HG02973 (cell line): ENCODE data around the gene TRIM33.
"Not testable (repeated sequence)": the region's sequence is repeated elsewhere in the genome, so short reads cannot be mapped to it uniquely, and the experiment has no call there.

ENCODE experiments used
- ATAC-seq: cut with Tn5 transposase; IDR thresholded peaks from one replicate; pipeline ENCODE4 v1.9.1; 2021; ENCODE audit warnings: moderate library complexity; ENCODE audit not compliant: unreplicated experiment

The TRIM33 gene

DNA sequence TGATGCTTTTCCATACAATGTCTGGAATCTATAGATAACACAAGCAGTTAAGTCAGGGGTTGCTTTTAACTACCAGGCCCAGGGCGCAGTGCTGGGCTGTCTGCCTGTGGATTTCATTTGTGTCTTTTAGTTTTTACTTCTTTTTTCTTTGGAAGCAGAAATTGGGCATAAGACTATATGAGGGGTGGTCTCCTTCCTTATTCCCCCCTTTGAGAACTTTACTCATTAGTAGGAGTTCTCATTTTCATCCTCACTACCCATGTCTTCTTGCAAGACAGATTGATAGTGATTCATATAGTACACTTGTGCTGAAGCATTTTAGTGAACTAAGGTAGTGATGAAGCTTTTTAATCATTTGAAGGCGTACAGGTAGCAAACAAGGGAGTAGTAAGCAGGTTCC, 147.8 kb downstream of the TRIM33 start:
- not testable (repeated sequence) for ATAC-seq

DNA sequence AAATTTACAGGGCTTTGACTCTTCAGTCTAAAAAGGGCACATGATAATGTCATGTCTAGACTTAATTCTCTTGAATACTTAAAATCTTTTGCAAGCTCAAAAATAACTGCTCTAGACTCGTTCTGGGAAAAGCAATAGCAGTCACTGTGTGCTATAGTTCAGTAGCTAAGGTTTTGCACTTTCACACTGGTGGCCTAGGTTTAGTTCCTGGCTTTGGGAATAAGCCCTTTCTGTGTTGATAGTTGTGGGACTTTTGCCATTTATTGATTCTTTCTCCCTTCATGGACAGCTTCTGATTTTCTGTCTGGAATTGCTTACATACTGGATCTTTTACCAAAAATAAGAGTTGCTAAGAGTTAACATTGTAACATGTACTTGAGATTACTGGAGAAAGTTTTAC, 151.2 kb downstream of the TRIM33 start:
- ATAC-seq, result no peak

DNA sequence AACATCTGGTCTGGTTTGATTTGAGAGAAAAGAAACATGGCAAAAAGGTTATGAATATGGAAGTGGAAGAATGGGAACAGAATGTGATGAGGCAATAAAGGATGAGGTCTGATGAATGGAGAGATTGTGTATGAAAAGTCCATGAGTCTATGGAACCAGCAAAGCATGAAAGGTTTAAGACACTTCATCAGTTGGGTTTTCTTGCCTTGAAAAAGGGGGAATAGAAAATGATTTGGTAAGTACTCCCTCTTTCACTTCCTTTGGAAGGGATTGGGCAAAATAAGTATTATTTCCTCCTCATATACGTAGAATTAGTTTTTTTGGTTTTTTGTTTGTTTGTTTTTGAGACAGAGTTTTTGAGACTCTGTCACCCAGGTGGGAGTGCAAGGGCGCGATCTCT, 155.8 kb downstream of the TRIM33 start:
- no peak for ATAC-seq

DNA sequence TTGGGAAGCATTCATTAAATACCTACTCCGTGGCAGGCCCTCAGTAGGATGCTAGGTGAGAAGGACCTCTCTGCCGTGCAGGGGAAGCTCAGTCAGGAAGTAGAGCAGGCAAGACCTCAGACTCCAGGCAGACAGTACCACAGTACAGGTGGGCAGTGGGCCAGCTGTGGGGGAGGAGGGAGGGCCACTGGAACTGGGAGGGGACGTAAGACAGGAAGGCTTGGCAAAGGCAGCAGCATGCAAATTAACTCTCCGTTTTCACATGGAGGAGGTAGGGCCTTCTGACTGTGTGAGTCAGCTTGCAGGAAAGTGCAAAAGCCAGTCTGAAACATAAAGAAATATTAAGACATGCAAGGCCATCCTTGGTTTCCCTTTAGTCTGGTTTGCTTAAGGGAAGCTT, 157.7 kb downstream of the TRIM33 start:
- no peak for ATAC-seq

DNA sequence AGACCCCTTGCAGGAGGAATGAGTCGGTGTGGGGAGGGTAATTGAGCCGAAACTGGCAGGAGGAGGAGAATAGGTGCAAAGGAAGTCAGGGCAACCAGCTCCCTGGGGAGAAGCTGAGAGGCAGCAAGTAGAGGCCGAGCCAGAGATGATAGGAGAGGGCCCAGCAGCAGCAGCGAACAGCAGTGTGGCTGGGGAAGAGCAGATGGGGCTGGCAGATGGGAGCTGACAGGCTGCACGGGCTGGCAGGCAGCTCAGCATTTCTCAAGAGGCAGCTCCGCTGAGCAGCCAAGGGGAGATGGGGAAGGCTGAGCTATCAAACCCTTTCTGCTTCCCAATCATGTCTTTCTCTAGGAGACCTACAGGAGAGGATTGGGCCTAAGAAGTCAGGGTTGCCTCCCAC, 158.2 kb downstream of the TRIM33 start:
- ATAC-seq, result no peak

DNA sequence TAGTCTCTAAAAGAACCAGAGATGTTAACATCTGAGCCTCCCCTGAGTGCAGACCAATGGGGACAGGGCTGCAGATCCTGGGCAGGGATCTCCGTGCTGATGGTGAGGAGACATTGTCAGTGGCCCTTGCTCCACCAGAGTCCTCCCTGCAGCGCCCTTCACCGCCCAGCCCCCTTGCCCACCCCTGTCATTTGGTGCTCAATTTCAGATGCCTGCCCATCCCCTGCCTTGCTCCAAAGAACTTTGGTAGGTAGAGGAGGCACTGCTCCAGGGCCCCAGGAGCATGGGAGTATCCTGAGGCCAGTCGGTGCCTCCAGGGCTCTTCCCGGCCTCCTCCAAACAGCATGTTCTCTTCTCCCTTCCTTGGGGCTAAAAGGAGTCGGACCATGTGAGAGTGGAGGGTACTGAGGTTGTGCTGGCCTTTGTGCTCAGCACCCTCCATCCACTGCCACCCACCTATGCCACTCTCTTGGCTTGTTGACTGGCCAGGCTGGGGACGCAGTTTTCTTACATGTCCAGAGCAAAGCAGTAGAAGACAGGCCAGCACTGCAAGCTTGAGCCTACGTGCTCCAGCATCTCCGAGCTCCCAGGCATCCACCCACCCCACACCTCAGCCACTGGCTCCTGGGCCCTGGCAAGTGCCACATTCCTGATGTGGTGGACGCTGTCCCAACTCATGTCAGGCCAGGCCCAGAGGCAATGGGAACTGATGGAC, 160.1 kb downstream of the TRIM33 start:
- ATAC-seq, result no peak

DNA sequence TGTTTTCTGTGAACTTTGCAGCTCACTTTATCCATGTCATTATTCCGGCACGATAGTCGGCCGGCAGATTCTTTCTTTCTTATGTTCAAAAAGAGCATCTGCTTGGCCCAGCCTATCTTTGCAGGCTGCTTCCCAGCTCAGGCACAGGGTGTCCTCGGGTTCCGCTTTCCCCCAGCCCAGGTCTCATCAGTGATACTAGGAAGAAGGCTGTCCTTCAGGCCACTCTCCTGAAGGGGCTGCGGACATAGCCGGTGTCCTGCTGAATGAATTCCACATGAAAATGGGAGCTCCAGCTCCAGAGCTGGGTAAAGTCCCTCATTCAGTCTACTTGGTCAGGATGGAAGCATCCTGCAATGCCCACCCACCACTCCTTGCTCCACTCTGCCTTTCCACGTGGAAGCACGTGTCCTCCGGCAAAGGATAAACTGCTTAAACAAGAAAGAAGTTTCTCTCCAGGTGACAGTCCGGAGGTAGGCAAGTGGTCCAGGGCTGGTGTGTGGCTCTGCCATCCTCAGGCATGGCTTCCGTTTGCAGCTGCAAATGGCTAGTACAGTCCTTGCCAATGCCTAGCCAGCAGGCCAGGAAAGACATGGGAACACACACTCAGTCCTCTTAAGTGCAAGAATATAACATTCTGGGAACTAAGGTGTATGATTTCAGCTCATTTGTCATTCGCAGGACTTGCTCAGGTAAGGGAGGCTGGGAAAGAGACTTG, 161.0 kb downstream of the TRIM33 start:
- ATAC-seq, result no peak

DNA sequence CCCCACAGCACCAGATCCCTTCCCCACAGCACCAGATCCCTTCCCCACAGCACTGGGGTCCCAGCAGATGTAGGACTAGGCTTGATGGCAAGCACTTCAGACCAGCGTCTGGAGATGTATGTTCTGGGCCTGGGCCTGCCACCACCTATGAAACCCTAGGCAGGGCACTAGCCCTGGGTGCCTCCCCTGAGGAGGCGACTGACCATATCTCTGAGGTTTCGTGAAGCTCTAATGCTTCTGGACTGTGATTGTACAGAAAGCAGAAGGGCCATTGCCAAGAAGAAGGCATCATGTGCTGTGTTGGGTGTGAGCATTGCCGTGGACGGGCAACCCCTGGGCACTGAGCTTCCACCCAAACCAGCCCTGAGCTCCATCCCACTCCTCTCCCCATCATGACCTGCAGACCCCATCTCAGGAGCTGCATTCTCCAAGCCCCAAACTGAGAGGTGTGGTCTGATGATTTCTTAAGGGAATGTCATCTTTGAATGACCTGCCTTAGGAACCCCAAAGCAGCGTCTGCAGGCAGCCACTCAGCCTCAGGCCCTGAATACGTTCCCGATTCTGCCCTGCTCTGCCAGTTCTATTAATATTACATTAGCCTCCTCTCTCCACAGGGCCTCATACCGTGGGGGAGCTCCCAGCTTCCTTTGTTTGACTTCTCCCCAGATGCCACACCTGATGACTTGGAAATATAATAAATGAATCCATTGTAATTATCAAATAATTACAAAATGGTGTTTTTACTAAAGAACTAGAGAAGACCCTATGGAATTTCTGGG, 163.4 kb downstream of the TRIM33 start:
- ATAC-seq, result no peak

DNA sequence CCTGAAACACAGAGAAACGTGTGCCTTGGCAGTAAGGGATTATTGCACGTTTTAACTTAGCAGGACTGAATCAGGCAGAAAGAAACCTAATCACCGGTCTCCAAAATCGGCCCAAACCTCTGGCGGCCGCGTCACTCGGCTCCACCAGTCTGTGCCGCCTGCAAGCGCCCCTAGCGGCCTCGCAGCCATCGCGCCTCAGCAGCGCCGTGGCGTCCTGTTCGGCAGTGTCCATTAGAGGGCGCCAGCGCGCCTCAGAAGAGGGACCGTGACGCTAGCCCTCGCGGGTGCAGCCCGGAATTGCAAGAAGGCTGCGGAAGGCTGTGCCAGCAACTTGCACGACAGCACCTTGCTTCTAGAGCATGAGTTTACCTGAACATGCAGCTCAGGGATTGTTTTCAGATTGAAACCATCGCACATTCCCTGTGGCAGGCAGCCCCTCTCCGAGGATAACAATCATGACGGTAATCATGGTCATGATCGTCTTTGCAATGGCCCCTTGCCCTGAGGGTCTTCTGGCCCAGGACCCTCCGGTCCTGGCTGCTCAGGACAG, 164.4 kb downstream of the TRIM33 start:
- ATAC-seq, result peak; percentile 99

DNA sequence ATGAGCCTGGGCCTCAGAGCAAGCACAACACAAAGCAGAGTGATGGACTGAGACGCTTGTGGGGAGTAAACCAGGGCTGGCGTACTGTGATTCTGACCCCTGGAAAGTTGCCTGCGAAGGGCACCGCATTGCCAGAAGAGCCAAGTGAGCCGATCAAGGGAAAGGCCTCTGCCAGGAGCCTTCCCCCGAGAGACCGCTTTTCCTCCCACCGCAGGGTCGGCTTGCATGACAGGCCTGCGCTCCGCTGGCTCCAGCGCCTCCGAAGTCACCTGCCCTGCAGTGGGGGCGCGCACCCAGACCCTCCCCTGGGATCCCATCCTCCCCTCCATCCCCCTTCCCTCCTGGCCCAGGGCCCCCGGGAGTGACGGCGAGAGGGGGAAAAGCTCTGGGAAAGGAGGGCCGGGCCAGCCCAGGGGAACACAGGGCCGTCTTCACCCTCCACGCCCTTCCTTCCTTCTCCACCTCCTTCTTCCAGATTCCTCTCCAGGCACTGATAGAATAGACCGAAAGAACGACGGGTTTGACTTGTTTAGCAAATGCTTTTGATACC, 165.0 kb downstream of the TRIM33 start:
- peak; percentile 17 for ATAC-seq

DNA sequence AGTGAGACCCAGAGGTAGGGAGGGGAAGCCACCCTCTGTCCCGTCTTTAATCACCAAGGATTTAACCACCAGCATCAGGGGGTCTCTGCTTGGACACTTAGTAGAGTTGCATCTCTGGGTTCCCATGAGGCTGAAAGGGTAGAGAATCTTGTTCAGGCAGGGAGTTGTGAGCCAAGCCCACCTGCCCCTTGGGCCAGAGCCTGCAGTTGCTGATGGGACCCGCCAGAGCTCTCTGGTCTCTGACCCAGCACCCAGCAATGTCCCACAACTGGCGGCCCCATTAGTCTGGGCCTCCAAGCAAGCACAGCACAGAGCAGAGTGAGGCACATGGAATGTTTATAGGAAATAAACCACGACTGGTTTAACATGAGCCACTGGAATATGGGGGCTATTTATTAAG, 166.3 kb downstream of the TRIM33 start:
- no peak for ATAC-seq
